ENCODE data around the gene FAM229B.

The FAM229B gene

GRCh38 chr6:112106562-112106961 is 19.2 kb downstream of the FAM229B start:
- H3K27me3 ChIP-seq (ENCODE audit: control insufficient read depth in 2 of 2, insufficient read depth in 2 of 2, low read length in 2 of 2) = no peaks in the 10 kb centered on the region
- H3K9me3 ChIP-seq (ENCODE audit: control insufficient read depth in 2 of 2, low read length in 2 of 2) = no peaks in the 10 kb centered on the region
- H3K4me1 ChIP-seq (ENCODE audit: control insufficient read depth in 2 of 2, insufficient read depth in 2 of 2, low read length in 2 of 2) = no peaks in the 10 kb centered on the region
- H3K27ac ChIP-seq (ENCODE audit: low read depth in 2 of 2, low read length in 2 of 2) = no peak overlapping the region
- peaks cover 0 to 2% of the 10 kb centered on the region in 2 donors for H3K36me3 ChIP-seq (ENCODE audit: control insufficient read depth in 2 of 2, insufficient read depth in 2 of 2, low read length in 2 of 2)
- no peak overlapping the region for H3K9ac ChIP-seq (ENCODE audit: low read depth in 1 of 2, low read length in 2 of 2)
- no peak overlapping the region for H3K4me3 ChIP-seq (ENCODE audit: low read length in 2 of 2)

GRCh38 chr6:112109262-112109661 is 21.9 kb downstream of the FAM229B start:
- Histone ChIP-seq H3K4me3 (ENCODE audit: low read length in 2 of 2) (no peak overlapping the region), H3K4me1 (ENCODE audit: control insufficient read depth in 2 of 2, insufficient read depth in 2 of 2, low read length in 2 of 2) (no peaks in the 10 kb centered on the region), H3K36me3 (ENCODE audit: control insufficient read depth in 2 of 2, insufficient read depth in 2 of 2, low read length in 2 of 2) (peaks cover 0 to 2% of the 10 kb centered on the region in 2 donors), H3K9me3 (ENCODE audit: control insufficient read depth in 2 of 2, low read length in 2 of 2) (no peaks in the 10 kb centered on the region), H3K9ac (ENCODE audit: low read depth in 1 of 2, low read length in 2 of 2) (no peak overlapping the region), H3K27me3 (ENCODE audit: control insufficient read depth in 2 of 2, insufficient read depth in 2 of 2, low read length in 2 of 2) (no peaks in the 10 kb centered on the region), H3K27ac (ENCODE audit: low read depth in 2 of 2, low read length in 2 of 2) (no peak overlapping the region)

- Histone ChIP-seq H3K4me3 (ENCODE audit: low read length in 2 of 2) (no peak overlapping the region), H3K4me1 (ENCODE audit: control insufficient read depth in 2 of 2, insufficient read depth in 2 of 2, low read length in 2 of 2) (no peaks in the 10 kb centered on the region), H3K27ac (ENCODE audit: low read depth in 2 of 2, low read length in 2 of 2) (no peak overlapping the region), H3K9me3 (ENCODE audit: control insufficient read depth in 2 of 2, low read length in 2 of 2) (no peaks in the 10 kb centered on the region), H3K9ac (ENCODE audit: low read depth in 1 of 2, low read length in 2 of 2) (no peak overlapping the region), H3K27me3 (ENCODE audit: control insufficient read depth in 2 of 2, insufficient read depth in 2 of 2, low read length in 2 of 2) (no peaks in the 10 kb centered on the region), H3K36me3 (ENCODE audit: control insufficient read depth in 2 of 2, insufficient read depth in 2 of 2, low read length in 2 of 2) (no peaks in the 10 kb centered on the region)
These were observed 26.0 kb downstream of the FAM229B start for GRCh38 chr6:112113431-112113830.

GRCh38 chr6:112113918-112114317 is 26.5 kb downstream of the FAM229B start:
- Histone ChIP-seq H3K27me3 (ENCODE audit: control insufficient read depth in 2 of 2, insufficient read depth in 2 of 2, low read length in 2 of 2) (no peaks in the 10 kb centered on the region), H3K4me1 (ENCODE audit: control insufficient read depth in 2 of 2, insufficient read depth in 2 of 2, low read length in 2 of 2) (no peaks in the 10 kb centered on the region), H3K9ac (ENCODE audit: low read depth in 1 of 2, low read length in 2 of 2) (no peak overlapping the region), H3K4me3 (ENCODE audit: low read length in 2 of 2) (no peak overlapping the region), H3K27ac (ENCODE audit: low read depth in 2 of 2, low read length in 2 of 2) (no peak overlapping the region), H3K9me3 (ENCODE audit: control insufficient read depth in 2 of 2, low read length in 2 of 2) (no peaks in the 10 kb centered on the region), H3K36me3 (ENCODE audit: control insufficient read depth in 2 of 2, insufficient read depth in 2 of 2, low read length in 2 of 2) (peaks cover 0 to 1% of the 10 kb centered on the region in 2 donors)

GRCh38 chr6:112114577-112115223 is 27.3 kb downstream of the FAM229B start:
- no peaks in the 10 kb centered on the region for H3K4me1 ChIP-seq (ENCODE audit: control insufficient read depth in 2 of 2, insufficient read depth in 2 of 2, low read length in 2 of 2)
- no peaks in the 10 kb centered on the region for H3K27me3 ChIP-seq (ENCODE audit: control insufficient read depth in 2 of 2, insufficient read depth in 2 of 2, low read length in 2 of 2)
- H3K4me3 ChIP-seq (ENCODE audit: low read length in 2 of 2) = no peak overlapping the region
- H3K9me3 ChIP-seq (ENCODE audit: control insufficient read depth in 2 of 2, low read length in 2 of 2) = no peaks in the 10 kb centered on the region
- no peak overlapping the region for H3K27ac ChIP-seq (ENCODE audit: low read depth in 2 of 2, low read length in 2 of 2)
- no peak overlapping the region for H3K9ac ChIP-seq (ENCODE audit: low read depth in 1 of 2, low read length in 2 of 2)
- peaks cover 2 to 4% of the 10 kb centered on the region in 2 donors for H3K36me3 ChIP-seq (ENCODE audit: control insufficient read depth in 2 of 2, insufficient read depth in 2 of 2, low read length in 2 of 2)

- no peaks in the 10 kb centered on the region for H3K4me1 ChIP-seq (ENCODE audit: control insufficient read depth in 2 of 2, insufficient read depth in 2 of 2, low read length in 2 of 2)
- H3K27ac ChIP-seq (ENCODE audit: low read depth in 2 of 2, low read length in 2 of 2) = no peak overlapping the region
- H3K27me3 ChIP-seq (ENCODE audit: control insufficient read depth in 2 of 2, insufficient read depth in 2 of 2, low read length in 2 of 2) = no peaks in the 10 kb centered on the region
- H3K9ac ChIP-seq (ENCODE audit: low read depth in 1 of 2, low read length in 2 of 2) = no peak overlapping the region
- H3K4me3 ChIP-seq (ENCODE audit: low read length in 2 of 2) = no peak overlapping the region
- H3K9me3 ChIP-seq (ENCODE audit: control insufficient read depth in 2 of 2, low read length in 2 of 2) = no peaks in the 10 kb centered on the region
- peaks cover 2 to 4% of the 10 kb centered on the region in 2 donors for H3K36me3 ChIP-seq (ENCODE audit: control insufficient read depth in 2 of 2, insufficient read depth in 2 of 2, low read length in 2 of 2)
These were observed 28.8 kb downstream of the FAM229B start for GRCh38 chr6:112116221-112116620.

- Histone ChIP-seq H3K27me3 (ENCODE audit: control insufficient read depth in 2 of 2, insufficient read depth in 2 of 2, low read length in 2 of 2) (no peaks in the 10 kb centered on the region), H3K9ac (ENCODE audit: low read depth in 1 of 2, low read length in 2 of 2) (no peak overlapping the region), H3K36me3 (ENCODE audit: control insufficient read depth in 2 of 2, insufficient read depth in 2 of 2, low read length in 2 of 2) (peaks cover 2 to 4% of the 10 kb centered on the region in 2 donors), H3K4me1 (ENCODE audit: control insufficient read depth in 2 of 2, insufficient read depth in 2 of 2, low read length in 2 of 2) (no peaks in the 10 kb centered on the region), H3K4me3 (ENCODE audit: low read length in 2 of 2) (no peak overlapping the region), H3K27ac (ENCODE audit: low read depth in 2 of 2, low read length in 2 of 2) (no peak overlapping the region), H3K9me3 (ENCODE audit: control insufficient read depth in 2 of 2, low read length in 2 of 2) (no peaks in the 10 kb centered on the region)
These were observed 30.2 kb downstream of the FAM229B start for GRCh38 chr6:112117554-112117953.

GRCh38 chr6:112118034-112118433 is 30.6 kb downstream of the FAM229B start:
- no peak overlapping the region for H3K9ac ChIP-seq (ENCODE audit: low read depth in 1 of 2, low read length in 2 of 2)
- peaks cover 2 to 4% of the 10 kb centered on the region in 2 donors for H3K36me3 ChIP-seq (ENCODE audit: control insufficient read depth in 2 of 2, insufficient read depth in 2 of 2, low read length in 2 of 2)
- H3K4me3 ChIP-seq (ENCODE audit: low read length in 2 of 2) = no peak overlapping the region
- no peak overlapping the region for H3K27ac ChIP-seq (ENCODE audit: low read depth in 2 of 2, low read length in 2 of 2)
- H3K9me3 ChIP-seq (ENCODE audit: control insufficient read depth in 2 of 2, low read length in 2 of 2) = no peaks in the 10 kb centered on the region
- H3K4me1 ChIP-seq (ENCODE audit: control insufficient read depth in 2 of 2, insufficient read depth in 2 of 2, low read length in 2 of 2) = no peaks in the 10 kb centered on the region
- H3K27me3 ChIP-seq (ENCODE audit: control insufficient read depth in 2 of 2, insufficient read depth in 2 of 2, low read length in 2 of 2) = no peaks in the 10 kb centered on the region

GRCh38 chr6:112122756-112123155 is 35.4 kb downstream of the FAM229B start:
- Histone ChIP-seq H3K4me1 (ENCODE audit: control insufficient read depth in 2 of 2, insufficient read depth in 2 of 2, low read length in 2 of 2) (no peaks in the 10 kb centered on the region), H3K4me3 (ENCODE audit: low read length in 2 of 2) (no peak overlapping the region), H3K9me3 (ENCODE audit: control insufficient read depth in 2 of 2, low read length in 2 of 2) (no peaks in the 10 kb centered on the region), H3K36me3 (ENCODE audit: control insufficient read depth in 2 of 2, insufficient read depth in 2 of 2, low read length in 2 of 2) (peaks cover 5 to 7% of the 10 kb centered on the region in 2 donors), H3K27ac (ENCODE audit: low read depth in 2 of 2, low read length in 2 of 2) (no peak overlapping the region), H3K9ac (ENCODE audit: low read depth in 1 of 2, low read length in 2 of 2) (no peak overlapping the region), H3K27me3 (ENCODE audit: control insufficient read depth in 2 of 2, insufficient read depth in 2 of 2, low read length in 2 of 2) (no peaks in the 10 kb centered on the region)

- Histone ChIP-seq H3K36me3 (ENCODE audit: control insufficient read depth in 2 of 2, insufficient read depth in 2 of 2, low read length in 2 of 2) (peaks cover 5% of the 10 kb centered on the region in 2 donors), H3K9me3 (ENCODE audit: control insufficient read depth in 2 of 2, low read length in 2 of 2) (no peaks in the 10 kb centered on the region), H3K4me3 (ENCODE audit: low read length in 2 of 2) (no peak overlapping the region), H3K4me1 (ENCODE audit: control insufficient read depth in 2 of 2, insufficient read depth in 2 of 2, low read length in 2 of 2) (no peaks in the 10 kb centered on the region), H3K27ac (ENCODE audit: low read depth in 2 of 2, low read length in 2 of 2) (no peak overlapping the region), H3K9ac (ENCODE audit: low read depth in 1 of 2, low read length in 2 of 2) (no peak overlapping the region), H3K27me3 (ENCODE audit: control insufficient read depth in 2 of 2, insufficient read depth in 2 of 2, low read length in 2 of 2) (no peaks in the 10 kb centered on the region)
These were observed 36.6 kb downstream of the FAM229B start for GRCh38 chr6:112123982-112124381.
